ENCODE results near the gene DLX4. TPM values are rescaled to one million over a fixed set of nuclear protein-coding genes. Genes with fewer than 3 reads are reported as not detected.

Gene DLX4
- total and polyA plus RNA-seq, 2 donors (not counting 1 experiment from before 2014, with no cell fraction given), result 0.17 to 0.88 TPM

DNA sequence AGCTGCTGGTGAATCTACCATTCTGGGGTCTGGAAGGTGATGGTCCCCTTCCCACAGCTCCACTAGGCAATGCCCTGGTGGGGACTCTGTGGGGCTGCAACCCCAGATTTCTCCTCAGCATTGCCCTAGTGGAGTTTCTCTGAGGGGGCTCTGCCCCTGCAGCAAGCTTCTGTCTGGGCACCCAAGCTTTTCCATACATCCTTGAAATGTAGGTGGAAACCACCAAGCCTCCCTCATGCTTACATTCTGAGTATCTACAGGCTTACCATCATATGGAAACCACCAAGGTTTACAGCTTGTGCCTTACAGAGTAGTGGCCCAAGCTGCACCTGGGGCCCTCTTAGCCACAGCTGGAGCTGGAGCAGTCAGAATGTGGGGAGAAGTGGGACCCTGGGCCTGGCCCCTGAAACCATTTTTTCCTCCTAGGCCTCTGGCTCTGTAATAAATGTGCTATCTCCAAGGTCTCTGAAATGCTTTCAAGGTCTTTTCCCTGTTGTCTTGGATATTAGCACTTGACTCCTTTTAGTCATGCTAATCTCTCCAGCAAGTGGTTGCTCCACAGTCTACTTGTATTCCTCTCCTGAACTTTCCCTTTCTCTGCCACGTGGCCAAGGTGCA, 45.6 kb downstream of the DLX4 start:
- no peaks in the 10 kb centered on the region for H3K36me3 ChIP-seq (replicated peaks in 1 of 2; ENCODE audit: control extremely low read depth in 1 of 2, control insufficient read depth in 1 of 2, extremely low read depth in 1 of 2, insufficient read depth in 2 of 2, low read length in 1 of 2)
- no peak overlapping the region for H3K4me2 ChIP-seq (replicated peaks; ENCODE audit: low read depth, low read length, poor library complexity, severe bottlenecking)
- peaks cover 4 to 28% (median 19%) of the 10 kb centered on the region in 3 donors for H3K9me3 ChIP-seq (ENCODE audit: control extremely low read depth in 1 of 3, control insufficient read depth in 2 of 3, insufficient read depth in 1 of 3, low read length in 2 of 3)
- no peak overlapping the region for H3K27ac ChIP-seq (ENCODE audit: low read length in 2 of 2)
- Mint-ChIP-seq H3K9me3 (ENCODE audit: insufficient read depth) (peaks cover 14% of the 10 kb centered on the region), H3K27ac (no peak overlapping the region), H3K27me3 (peaks cover 45% of the 10 kb centered on the region), H3K4me1 (no peaks in the 10 kb centered on the region), H3K4me3 (no peak overlapping the region)
- intact Hi-C loops (cut with micrococcal nuclease), result no loop called here
- TF ChIP-seq, protein P1, sequence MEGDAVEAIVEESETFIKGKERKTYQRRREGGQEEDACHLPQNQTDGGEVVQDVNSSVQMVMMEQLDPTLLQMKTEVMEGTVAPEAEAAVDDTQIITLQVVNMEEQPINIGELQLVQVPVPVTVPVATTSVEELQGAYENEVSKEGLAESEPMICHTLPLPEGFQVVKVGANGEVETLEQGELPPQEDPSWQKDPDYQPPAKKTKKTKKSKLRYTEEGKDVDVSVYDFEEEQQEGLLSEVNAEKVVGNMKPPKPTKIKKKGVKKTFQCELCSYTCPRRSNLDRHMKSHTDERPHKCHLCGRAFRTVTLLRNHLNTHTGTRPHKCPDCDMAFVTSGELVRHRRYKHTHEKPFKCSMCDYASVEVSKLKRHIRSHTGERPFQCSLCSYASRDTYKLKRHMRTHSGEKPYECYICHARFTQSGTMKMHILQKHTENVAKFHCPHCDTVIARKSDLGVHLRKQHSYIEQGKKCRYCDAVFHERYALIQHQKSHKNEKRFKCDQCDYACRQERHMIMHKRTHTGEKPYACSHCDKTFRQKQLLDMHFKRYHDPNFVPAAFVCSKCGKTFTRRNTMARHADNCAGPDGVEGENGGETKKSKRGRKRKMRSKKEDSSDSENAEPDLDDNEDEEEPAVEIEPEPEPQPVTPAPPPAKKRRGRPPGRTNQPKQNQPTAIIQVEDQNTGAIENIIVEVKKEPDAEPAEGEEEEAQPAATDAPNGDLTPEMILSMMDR (IDR thresholded peaks at IDR 0.05), result no peak
- TF ChIP-seq EZH2 (IDR thresholded peaks at IDR 0.05; ENCODE audit: borderline replicate concordance, insufficient read depth, low read depth, low read length, poor library complexity, severe bottlenecking), result no peak
- WGBS (ENCODE audit: insufficient coverage), result 60% methylated on average over 1 of the region's 1 CpG
- H4K20me1 ChIP-seq (ENCODE audit: control insufficient read depth, insufficient read depth, low read length, poor library complexity, severe bottlenecking), result no peaks in the 10 kb centered on the region
- no peak overlapping the region for H2AFZ ChIP-seq (ENCODE audit: insufficient read depth, low read depth, low read length, poor library complexity, severe bottlenecking)
- H3K27me3 ChIP-seq (replicated peaks in 1 of 4; ENCODE audit: control extremely low read depth in 1 of 4, control insufficient read depth in 3 of 4, insufficient read depth in 4 of 4, low read length in 3 of 4), result peaks cover 0 to 12% (median 8%) of the 10 kb centered on the region in 4 experiments
- no peaks in the 10 kb centered on the region for H3K79me2 ChIP-seq (ENCODE audit: control insufficient read depth, insufficient read depth, low read length)
- POLR2A ChIA-PET, result no interaction called here
- H3K4me1 ChIP-seq (ENCODE audit: control insufficient read depth in 2 of 2, insufficient read depth in 2 of 2, low read length in 2 of 2), result no peaks in the 10 kb centered on the region
- DNase-seq, result no peak
- no peak overlapping the region for H3K9ac ChIP-seq (ENCODE audit: low read length)
- no peak for ATAC-seq (ENCODE audit: low read depth)
- CTCF ChIA-PET, result interaction anchor here (0.6 to 2.4 kb wide), 7 partner anchors 9 to 79 kb away, joined by 3 to 8 read pairs (median 3); no protein-coding TSS in a partner anchor
- no peak overlapping the region for H3K4me3 ChIP-seq (ENCODE audit: control extremely low read depth in 1 of 5, extremely low read depth in 1 of 5, insufficient read depth in 1 of 5, low read depth in 2 of 5, low read length in 4 of 5)

DNA sequence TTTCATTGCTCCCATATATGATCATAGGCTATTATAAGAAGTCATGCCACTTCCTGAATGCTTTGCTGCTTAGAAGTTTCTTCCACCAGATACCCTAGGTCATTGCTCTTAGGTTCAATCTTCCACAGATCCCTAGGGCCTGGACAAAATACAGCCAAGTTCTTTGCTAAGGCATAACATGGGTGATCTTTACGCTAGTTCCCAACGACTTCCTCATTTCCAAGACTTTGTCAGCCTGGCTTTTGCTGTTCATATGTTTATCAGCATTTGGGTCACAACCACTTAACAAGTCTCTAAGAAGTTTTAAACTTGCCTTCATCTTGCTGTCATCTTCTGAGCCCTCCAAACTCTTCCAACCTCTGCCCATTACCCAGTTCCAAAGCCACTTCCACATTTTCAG, 46.2 kb downstream of the DLX4 start:
- ATAC-seq (ENCODE audit: low read depth) (no peak), DNase-seq (no peak)
- H2AFZ ChIP-seq (ENCODE audit: insufficient read depth, low read depth, low read length, poor library complexity, severe bottlenecking), result no peak overlapping the region
- no peak overlapping the region for H3K4me3 ChIP-seq (ENCODE audit: control extremely low read depth in 1 of 5, extremely low read depth in 1 of 5, insufficient read depth in 1 of 5, low read depth in 2 of 5, low read length in 4 of 5)
- no peak overlapping the region for H3K9ac ChIP-seq (ENCODE audit: low read length)
- no peak for TF ChIP-seq EZH2 (IDR thresholded peaks at IDR 0.05; ENCODE audit: borderline replicate concordance, insufficient read depth, low read depth, low read length, poor library complexity, severe bottlenecking)
- TF ChIP-seq, protein P1 (IDR thresholded peaks at IDR 0.05), result no peak
- intact Hi-C loops (cut with micrococcal nuclease), result no loop called here
- H3K27me3 ChIP-seq (replicated peaks in 1 of 4; ENCODE audit: control extremely low read depth in 1 of 4, control insufficient read depth in 3 of 4, insufficient read depth in 4 of 4, low read length in 3 of 4), result peaks cover 0 to 12% (median 8%) of the 10 kb centered on the region in 4 experiments
- H3K9me3 ChIP-seq (ENCODE audit: control extremely low read depth in 1 of 3, control insufficient read depth in 2 of 3, insufficient read depth in 1 of 3, low read length in 2 of 3), result peaks cover 4 to 23% (median 18%) of the 10 kb centered on the region in 3 donors
- Mint-ChIP-seq H3K4me1 (no peaks in the 10 kb centered on the region), H3K27ac (no peak overlapping the region), H3K9me3 (ENCODE audit: insufficient read depth) (peaks cover 14% of the 10 kb centered on the region), H3K27me3 (peaks cover 45% of the 10 kb centered on the region), H3K4me3 (no peak overlapping the region)
- H4K20me1 ChIP-seq (ENCODE audit: control insufficient read depth, insufficient read depth, low read length, poor library complexity, severe bottlenecking), result no peaks in the 10 kb centered on the region
- no peak overlapping the region for H3K27ac ChIP-seq (ENCODE audit: low read length in 2 of 2)
- no peak overlapping the region for H3K4me2 ChIP-seq (replicated peaks; ENCODE audit: low read depth, low read length, poor library complexity, severe bottlenecking)
- no peaks in the 10 kb centered on the region for H3K4me1 ChIP-seq (ENCODE audit: control insufficient read depth in 2 of 2, insufficient read depth in 2 of 2, low read length in 2 of 2)
- POLR2A ChIA-PET, result no interaction called here
- H3K36me3 ChIP-seq (replicated peaks in 1 of 2; ENCODE audit: control extremely low read depth in 1 of 2, control insufficient read depth in 1 of 2, extremely low read depth in 1 of 2, insufficient read depth in 2 of 2, low read length in 1 of 2), result no peaks in the 10 kb centered on the region
- 93% methylated on average over 2 of the region's 2 CpGs for WGBS (ENCODE audit: insufficient coverage)
- no peaks in the 10 kb centered on the region for H3K79me2 ChIP-seq (ENCODE audit: control insufficient read depth, insufficient read depth, low read length)
- CTCF ChIA-PET, result interaction anchor here (1.0 to 2.4 kb wide), 5 partner anchors 13 to 79 kb away, joined by 3 to 8 read pairs (median 4); no protein-coding TSS in a partner anchor
